Endodermal cell (in vitro differentiated cells): Measurements from ENCODE around the gene FAM227B. TPM values are rescaled to one million over a fixed set of nuclear protein-coding genes. Genes with fewer than 3 reads are reported as not detected.

Experiments used
- DNase-seq: peaks from one replicate; pipeline ENCODE4 v3.0.0-alpha.2; 2017
- H3K27ac ChIP-seq: 2 replicates; pipeline ENCODE4 v1.5.1; 2013; ENCODE audit warnings: mild to moderate bottlenecking, low read depth, low read length, moderate library complexity
- H3K27me3 ChIP-seq: 2 replicates; pipeline ENCODE4 v1.6.1; 2013; ENCODE audit warnings: mild to moderate bottlenecking, low read length, moderate library complexity; ENCODE audit not compliant: insufficient read depth, control insufficient read depth, poor library complexity, severe bottlenecking
- H3K36me3 ChIP-seq: 2 replicates; pipeline ENCODE4 v1.7.0; 2013; ENCODE audit warnings: mild to moderate bottlenecking, low read length, moderate library complexity; ENCODE audit not compliant: control insufficient read depth, insufficient read depth
- H3K4me1 ChIP-seq: one replicate; pipeline ENCODE4 v1.7.0; 2013; ENCODE audit warnings: low read length; ENCODE audit not compliant: control insufficient read depth, insufficient read depth
- H3K4me3 ChIP-seq: 2 replicates; pipeline ENCODE4 v1.5.1; 2013; ENCODE audit warnings: mild to moderate bottlenecking, low read length, moderate library complexity
- H3K9ac ChIP-seq: 2 replicates; pipeline ENCODE4 v1.6.1; 2013; ENCODE audit warnings: mild to moderate bottlenecking, low read length, moderate library complexity; ENCODE audit not compliant: poor library complexity, severe bottlenecking; ENCODE audit errors: extremely low read depth
- H3K9me3 ChIP-seq: 2 replicates; pipeline ENCODE4 v1.6.1; 2013; ENCODE audit warnings: mild to moderate bottlenecking, low read length, moderate library complexity; ENCODE audit not compliant: control insufficient read depth
- H3K27ac Mint-ChIP-seq: 2 replicates; pipeline ENCODE4 v1.8.0; 2020; ENCODE audit warnings: mixed read lengths
- H3K27me3 Mint-ChIP-seq: 2 replicates; pipeline ENCODE4 v1.8.0; 2021; ENCODE audit warnings: mild to moderate bottlenecking, mixed read lengths; ENCODE audit not compliant: insufficient read depth
- H3K36me3 Mint-ChIP-seq: 2 replicates; pipeline ENCODE4 v1.8.0; 2020; ENCODE audit warnings: low read depth, mixed read lengths
- H3K4me1 Mint-ChIP-seq: 2 replicates; pipeline ENCODE4 v1.8.0; 2020; ENCODE audit warnings: mixed read lengths
- H3K4me3 Mint-ChIP-seq: 2 replicates; pipeline ENCODE4 v1.8.0; 2020; ENCODE audit warnings: mild to moderate bottlenecking, moderate library complexity, mixed read lengths
- H3K9me3 Mint-ChIP-seq: 2 replicates; pipeline ENCODE4 v1.8.0; 2020; ENCODE audit warnings: mild to moderate bottlenecking, mixed read lengths
- CTCF ChIP-seq: fragments of 200-600 bp; sonication (generic); conservative IDR thresholded peaks from 2 replicates; pipeline ENCODE4 v1.5.0; 2021; ENCODE audit warnings: antibody characterized with exemption, mild to moderate bottlenecking
- WGBS, 2 experiments: methylation state at CpG; one replicate each; pipeline versions ENCODE4 v1.1.5 to v1.1.7; 2013; ENCODE audit warnings: missing lambda C conversion rate in 2 of 2, mixed read lengths in 1 of 2; ENCODE audit not compliant: insufficient coverage in 1 of 2, insufficient read length in 1 of 2; 5-methylcytosine and 5-hydroxymethylcytosine counted together
- total RNA-seq, 2 donors: library from RNA; stranded (reverse); fragmentation: NEBNext Ultra II Directional in 1 of 2; extraction: Animal tissue kit (Norgen Biotek cat#: 25700) in 1 of 2; gene quantifications; 2 replicates in 1 of 2; 3 replicates in 1 of 2; pipeline ENCODE4 v1.2.1, GENCODE V29; 2021

FAM227B gene
- total RNA-seq, 2 donors from 2014 or later: 7.5 to 8.5 TPM

GRCh38 chr15:49297584-49297983 lies 323.0 kb downstream of the FAM227B start:
- no peaks in the 10 kb centered on the region for H3K27me3 Mint-ChIP-seq
- Histone ChIP-seq H3K4me3 (no peak overlapping the region), H3K27ac (no peak overlapping the region), H3K9ac (no peak overlapping the region), H3K36me3 (no peaks in the 10 kb centered on the region), H3K4me1 (no peaks in the 10 kb centered on the region), H3K9me3 (no peaks in the 10 kb centered on the region), H3K27me3 (no peaks in the 10 kb centered on the region)
- 100% methylated on average over 1 of the region's 1 CpG for whole genome bisulfite sequencing, 2 experiments
- no peak overlapping the region for H3K4me3 Mint-ChIP-seq
- H3K36me3 Mint-ChIP-seq: peaks cover 30% of the 10 kb centered on the region
- H3K27ac Mint-ChIP-seq: no peak overlapping the region
- TF ChIP-seq CTCF: no peak
- H3K9me3 Mint-ChIP-seq: peaks cover 18% of the 10 kb centered on the region
- DNase-seq: no peak
- peaks cover 2% of the 10 kb centered on the region for H3K4me1 Mint-ChIP-seq

GRCh38 chr15:49296258-49296657 lies 324.4 kb downstream of the FAM227B start:
- peaks cover under 1% of the 10 kb centered on the region for H3K4me1 Mint-ChIP-seq
- Histone ChIP-seq H3K36me3 (no peaks in the 10 kb centered on the region), H3K4me3 (no peak overlapping the region), H3K9me3 (no peaks in the 10 kb centered on the region), H3K9ac (no peak overlapping the region), H3K27ac (no peak overlapping the region), H3K27me3 (no peaks in the 10 kb centered on the region), H3K4me1 (no peaks in the 10 kb centered on the region)
- no peak overlapping the region for H3K27ac Mint-ChIP-seq
- DNase-seq: no peak
- peaks cover 37% of the 10 kb centered on the region for H3K36me3 Mint-ChIP-seq
- H3K9me3 Mint-ChIP-seq: peaks cover 18% of the 10 kb centered on the region
- H3K4me3 Mint-ChIP-seq: no peak overlapping the region
- H3K27me3 Mint-ChIP-seq: no peaks in the 10 kb centered on the region
- no peak for TF ChIP-seq CTCF
- WGBS, 2 experiments: 94 to 100% methylated on average over 1 of the region's 1 CpG

GRCh38 chr15:49293941-49294340 lies 326.7 kb downstream of the FAM227B start:
- H3K36me3 Mint-ChIP-seq: peaks cover 37% of the 10 kb centered on the region
- peaks cover 18% of the 10 kb centered on the region for H3K9me3 Mint-ChIP-seq
- no peak overlapping the region for H3K27ac ChIP-seq

More at GRCh38 chr15:49293941-49294340, 326.7 kb downstream of the FAM227B start:
- no peak for DNase-seq
- Histone ChIP-seq H3K4me1 (no peaks in the 10 kb centered on the region), H3K27me3 (peaks cover 7% of the 10 kb centered on the region), H3K36me3 (no peaks in the 10 kb centered on the region), H3K4me3 (no peak overlapping the region), H3K9ac (no peak overlapping the region), H3K9me3 (no peaks in the 10 kb centered on the region)
- Mint-ChIP-seq H3K27ac (no peak overlapping the region), H3K4me1 (peaks cover 2% of the 10 kb centered on the region), H3K27me3 (no peaks in the 10 kb centered on the region), H3K4me3 (no peak overlapping the region)
- no peak for TF ChIP-seq CTCF
